HG03521 (cell line): ENCODE data around the gene ARHGAP26.

Source experiments
- ATAC-seq: cut with Tn5 transposase; IDR thresholded peaks from one replicate; pipeline ENCODE4 v1.9.1; 2021; ENCODE audit warnings: mild to moderate bottlenecking, moderate library complexity; ENCODE audit not compliant: unreplicated experiment

ARHGAP26 gene

GRCh38 chr5:143275512-143276363 lies 505.6 kb downstream of the ARHGAP26 start:
- no peak for ATAC-seq

GRCh38 chr5:143277536-143277935 lies 507.4 kb downstream of the ARHGAP26 start:
- no peak for ATAC-seq
